MM.1S (cell line): ENCODE measurements around the gene ECT2L.

Experiments used
- DNase-seq: peaks from one replicate; pipeline ENCODE4 v3.0.0-alpha.2; 2015
- H2AFZ ChIP-seq: fragments of 300-600 bp; sonication (generic); 2 replicates; pipeline ENCODE4 v1.6.0; 2016; ENCODE audit warnings: antibody characterized with exemption, low read length
- H3F3A ChIP-seq: fragments of 300-600 bp; sonication (generic); 2 replicates; pipeline ENCODE4 v1.6.1; 2016; ENCODE audit warnings: mild to moderate bottlenecking, antibody characterized with exemption, low read length, moderate library complexity, mixed read lengths; ENCODE audit not compliant: insufficient read depth
- H3K27ac ChIP-seq: fragments of 300-600 bp; sonication (generic); 2 replicates; pipeline ENCODE4 v1.5.1; 2016; ENCODE audit warnings: mild to moderate bottlenecking, low read length
- H3K27me3 ChIP-seq: fragments of 300-600 bp; sonication (generic); replicated peaks from 2 replicates; pipeline ENCODE4 v1.6.0; 2016; ENCODE audit warnings: low read length; ENCODE audit not compliant: insufficient read depth
- H3K36me3 ChIP-seq: fragments of 300-600 bp; sonication (generic); replicated peaks from 2 replicates; pipeline ENCODE4 v1.6.1; 2016; ENCODE audit warnings: mild to moderate bottlenecking, low read length, mixed read lengths; ENCODE audit not compliant: insufficient read depth
- H3K4me1 ChIP-seq: fragments of 300-600 bp; sonication (generic); 2 replicates; pipeline ENCODE4 v1.6.1; 2016; ENCODE audit warnings: low read length, mixed read lengths
- H3K4me2 ChIP-seq: fragments of 300-600 bp; sonication (generic); 2 replicates; pipeline ENCODE4 v1.6.0; 2016; ENCODE audit warnings: low read depth, low read length
- H3K4me3 ChIP-seq: fragments of 300-600 bp; sonication (generic); 2 replicates; pipeline ENCODE4 v1.5.1; 2016; ENCODE audit warnings: low read length, mixed read lengths
- H3K79me2 ChIP-seq: fragments of 300-600 bp; sonication (generic); 2 replicates; pipeline ENCODE4 v1.6.1; 2016; ENCODE audit warnings: mixed run types, low read length, mixed read lengths
- H3K9ac ChIP-seq: fragments of 300-600 bp; sonication (generic); 2 replicates; pipeline ENCODE4 v1.6.1; 2016; ENCODE audit warnings: low read length, mixed read lengths
- H3K9me2 ChIP-seq: fragments of 300-600 bp; sonication (generic); replicated peaks from 2 replicates; pipeline ENCODE4 v1.6.1; 2016; ENCODE audit warnings: mild to moderate bottlenecking, low read length, mixed read lengths; ENCODE audit not compliant: insufficient read depth
- H3K9me3 ChIP-seq: fragments of 300-600 bp; sonication (generic); replicated peaks from 2 replicates; pipeline ENCODE4 v1.6.1; 2016; ENCODE audit warnings: mild to moderate bottlenecking, low read length, mixed read lengths; ENCODE audit not compliant: insufficient read depth
- H4K20me1 ChIP-seq: fragments of 300-600 bp; sonication (generic); 2 replicates; pipeline ENCODE4 v1.6.1; 2016; ENCODE audit warnings: mild to moderate bottlenecking, low read length, moderate library complexity, mixed read lengths; ENCODE audit not compliant: insufficient read depth
- EZH2 ChIP-seq: fragments of 300-600 bp; sonication (generic); optimal IDR thresholded peaks from 2 replicates; pipeline ENCODE3; 2017; ENCODE audit warnings: low read depth, mild to moderate bottlenecking, antibody characterized with exemption, low read length, mixed read lengths
- EZH2phosphoT487 ChIP-seq: fragments of 300-600 bp; sonication (generic); IDR thresholded peaks from 2 replicates; pipeline ENCODE4 v1.6.1; 2018; ENCODE audit warnings: antibody characterized with exemption, low read length
- TF ChIP-seq, protein P1 (sequence below): fragments of 300-600 bp; sonication (generic); IDR thresholded peaks from 2 replicates; pipeline ENCODE4 v1.5.1; 2016; ENCODE audit warnings: antibody characterized with exemption, low read length, mixed read lengths

Gene ECT2L

DNA sequence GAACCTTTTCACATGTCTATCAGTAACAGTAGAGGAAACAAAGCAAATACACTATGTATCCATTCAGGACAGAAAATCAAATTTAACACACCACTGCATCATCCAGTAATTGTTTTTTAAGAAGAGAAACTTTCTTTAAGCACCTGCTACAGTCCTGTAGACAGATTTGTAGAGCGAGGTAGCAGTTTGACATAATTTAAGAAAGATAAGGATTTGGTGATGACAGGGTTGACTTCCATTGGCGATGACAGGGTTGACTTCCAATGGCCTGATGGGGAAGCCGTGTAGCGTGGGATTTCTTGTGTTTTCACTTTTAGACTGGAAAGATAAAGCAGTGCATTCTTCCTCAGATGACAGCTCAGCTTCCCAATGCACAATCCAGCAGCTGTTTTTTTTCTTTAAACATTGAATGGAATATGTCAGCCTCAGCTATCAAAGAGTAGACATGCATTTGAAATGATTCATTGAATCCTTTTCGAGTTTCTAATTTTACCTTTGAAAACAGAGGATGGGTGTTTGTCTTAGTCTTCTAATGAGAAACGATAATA is 68.5 kb downstream of the ECT2L start:
- no peaks in the 10 kb centered on the region for H3K9me3 ChIP-seq
- no peak overlapping the region for H3K4me2 ChIP-seq
- H3K27me3 ChIP-seq = no peaks in the 10 kb centered on the region
- no peaks in the 10 kb centered on the region for H3F3A ChIP-seq
- no peaks in the 10 kb centered on the region for H3K4me1 ChIP-seq
- H3K27ac ChIP-seq = no peak overlapping the region
- TF ChIP-seq EZH2phosphoT487 = no peak
- TF ChIP-seq EZH2 = no peak
- TF ChIP-seq, protein P1, sequence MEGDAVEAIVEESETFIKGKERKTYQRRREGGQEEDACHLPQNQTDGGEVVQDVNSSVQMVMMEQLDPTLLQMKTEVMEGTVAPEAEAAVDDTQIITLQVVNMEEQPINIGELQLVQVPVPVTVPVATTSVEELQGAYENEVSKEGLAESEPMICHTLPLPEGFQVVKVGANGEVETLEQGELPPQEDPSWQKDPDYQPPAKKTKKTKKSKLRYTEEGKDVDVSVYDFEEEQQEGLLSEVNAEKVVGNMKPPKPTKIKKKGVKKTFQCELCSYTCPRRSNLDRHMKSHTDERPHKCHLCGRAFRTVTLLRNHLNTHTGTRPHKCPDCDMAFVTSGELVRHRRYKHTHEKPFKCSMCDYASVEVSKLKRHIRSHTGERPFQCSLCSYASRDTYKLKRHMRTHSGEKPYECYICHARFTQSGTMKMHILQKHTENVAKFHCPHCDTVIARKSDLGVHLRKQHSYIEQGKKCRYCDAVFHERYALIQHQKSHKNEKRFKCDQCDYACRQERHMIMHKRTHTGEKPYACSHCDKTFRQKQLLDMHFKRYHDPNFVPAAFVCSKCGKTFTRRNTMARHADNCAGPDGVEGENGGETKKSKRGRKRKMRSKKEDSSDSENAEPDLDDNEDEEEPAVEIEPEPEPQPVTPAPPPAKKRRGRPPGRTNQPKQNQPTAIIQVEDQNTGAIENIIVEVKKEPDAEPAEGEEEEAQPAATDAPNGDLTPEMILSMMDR = no peak
- DNase-seq = no peak
- no peaks in the 10 kb centered on the region for H3K79me2 ChIP-seq
- no peaks in the 10 kb centered on the region for H3K9me2 ChIP-seq
- no peak overlapping the region for H3K4me3 ChIP-seq
- H2AFZ ChIP-seq = no peak overlapping the region
- no peak overlapping the region for H3K9ac ChIP-seq
- H3K36me3 ChIP-seq = no peaks in the 10 kb centered on the region
- H4K20me1 ChIP-seq = no peaks in the 10 kb centered on the region

DNA sequence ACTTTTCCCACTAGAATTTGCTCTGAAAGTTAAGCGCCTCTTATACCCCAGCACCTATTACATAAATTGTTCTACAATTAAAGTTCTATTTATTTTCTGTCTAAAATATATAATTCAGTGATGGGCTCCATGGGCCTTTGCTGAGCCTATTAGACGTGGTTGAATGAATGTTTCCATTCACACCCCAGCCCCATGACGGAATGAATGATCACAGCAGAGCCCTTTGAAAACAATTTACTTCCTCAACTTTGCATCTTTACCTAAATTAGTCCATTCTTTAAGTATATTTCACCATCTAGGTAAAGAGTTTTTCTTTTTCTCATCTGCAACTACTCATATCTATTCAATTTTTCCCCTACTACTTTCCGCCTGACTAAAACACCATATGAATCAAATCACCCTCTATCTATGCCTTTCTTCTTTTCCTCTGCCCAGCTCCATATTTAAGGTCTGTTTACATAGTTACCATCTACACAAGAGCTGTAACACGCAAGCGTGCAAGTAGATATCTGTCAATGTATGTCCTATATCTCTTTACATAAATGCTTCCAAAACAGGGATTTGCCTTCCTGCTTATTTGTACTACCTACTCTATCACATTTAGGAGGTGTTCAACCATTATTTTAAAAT is 69.7 kb downstream of the ECT2L start:
- TF ChIP-seq EZH2phosphoT487 (no peak), EZH2 (no peak)
- TF ChIP-seq, protein P1 = no peak

DNA sequence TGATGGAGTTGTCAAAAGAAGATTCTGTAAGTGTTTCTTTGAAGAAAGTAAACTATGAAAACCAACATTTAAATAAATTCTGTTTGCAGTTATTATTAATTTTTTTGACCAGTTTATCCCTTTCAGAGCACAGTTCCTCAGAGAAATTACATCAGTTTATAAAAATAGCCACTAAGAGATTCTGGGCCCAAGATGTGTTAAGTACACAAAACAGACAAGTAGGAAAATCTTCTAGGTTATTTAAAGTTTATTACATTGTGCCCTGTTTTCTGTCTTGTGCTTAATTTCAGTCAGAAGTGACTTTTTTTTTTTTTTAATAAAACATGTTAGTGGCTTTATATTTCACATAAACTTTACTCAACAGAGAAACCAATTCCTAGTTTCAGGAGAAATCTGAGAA is 72.3 kb downstream of the ECT2L start:
- H3K4me1 ChIP-seq = no peaks in the 10 kb centered on the region
- H4K20me1 ChIP-seq = no peaks in the 10 kb centered on the region
- H3K9me2 ChIP-seq = no peaks in the 10 kb centered on the region
- TF ChIP-seq EZH2phosphoT487 = no peak
- TF ChIP-seq, protein P1 = no peak
- no peak for TF ChIP-seq EZH2
- no peak overlapping the region for H2AFZ ChIP-seq
- H3K79me2 ChIP-seq = no peaks in the 10 kb centered on the region
- no peak overlapping the region for H3K4me3 ChIP-seq
- H3K36me3 ChIP-seq = no peaks in the 10 kb centered on the region
- no peak overlapping the region for H3K27ac ChIP-seq
- DNase-seq = no peak
- no peaks in the 10 kb centered on the region for H3K27me3 ChIP-seq
- no peak overlapping the region for H3K9ac ChIP-seq
- no peak overlapping the region for H3K4me2 ChIP-seq
- no peaks in the 10 kb centered on the region for H3K9me3 ChIP-seq
- H3F3A ChIP-seq = no peaks in the 10 kb centered on the region

More for the DNA sequence above, 69.7 kb downstream of the ECT2L start:
- H3K79me2 ChIP-seq = no peaks in the 10 kb centered on the region
- no peak overlapping the region for H2AFZ ChIP-seq
- no peak overlapping the region for H3K4me3 ChIP-seq
- H3K4me1 ChIP-seq = no peaks in the 10 kb centered on the region
- H4K20me1 ChIP-seq = no peaks in the 10 kb centered on the region
- H3K36me3 ChIP-seq = no peaks in the 10 kb centered on the region
- no peaks in the 10 kb centered on the region for H3K9me2 ChIP-seq
- no peak for DNase-seq
- no peak overlapping the region for H3K27ac ChIP-seq
- H3K9me3 ChIP-seq = no peaks in the 10 kb centered on the region
- no peaks in the 10 kb centered on the region for H3K27me3 ChIP-seq
- H3F3A ChIP-seq = no peaks in the 10 kb centered on the region
- H3K9ac ChIP-seq = no peak overlapping the region
- H3K4me2 ChIP-seq = no peak overlapping the region
